ENCODE measurements around the gene SELENBP1.

Gene SELENBP1

GRCh38 chr1:151324390-151324930 lies 48.0 kb downstream of the SELENBP1 start:
- in situ Hi-C loops (cut with HindIII; ENCODE audit: low sequenced_read_pairs): no loop called here
- no peak for DNase-seq (ENCODE audit: low read depth, low spot score)

DNA sequence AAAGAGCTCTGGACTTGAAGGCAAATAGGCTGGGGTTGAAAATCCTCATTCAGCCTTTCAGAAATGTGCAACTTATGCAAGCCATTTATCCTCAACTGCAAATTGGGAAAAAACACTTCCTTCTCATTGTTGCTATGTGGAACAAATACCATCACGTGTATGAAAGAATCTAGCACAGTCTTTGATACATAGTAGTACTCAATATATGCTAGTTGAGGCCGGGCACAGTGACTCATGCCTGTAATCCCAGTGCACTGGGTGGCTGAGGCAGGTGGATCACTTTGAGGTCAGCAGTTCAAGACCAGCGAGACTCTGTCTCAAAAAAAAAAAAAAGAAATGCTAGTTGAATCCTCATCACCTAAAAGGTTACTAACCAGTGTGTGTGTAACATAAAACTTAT lies 53.5 kb downstream of the SELENBP1 start:
- in situ Hi-C loops (cut with HindIII; ENCODE audit: low sequenced_read_pairs): no loop called here
- no peak for TF ChIP-seq CTCF (IDR thresholded peaks at IDR 0.05; ENCODE audit: low read depth, low read length)
- no peak for DNase-seq (ENCODE audit: low read depth, low spot score)
- no peak overlapping the region for H3K4me3 ChIP-seq (ENCODE audit: low read depth, low read length)

More at GRCh38 chr1:151324390-151324930, 48.0 kb downstream of the SELENBP1 start:
- no peak overlapping the region for H3K4me3 ChIP-seq (ENCODE audit: low read depth, low read length)
- TF ChIP-seq CTCF (IDR thresholded peaks at IDR 0.05; ENCODE audit: low read depth, low read length): no peak

- TF ChIP-seq CTCF (IDR thresholded peaks at IDR 0.05; ENCODE audit: low read depth, low read length): no peak
- no peak for DNase-seq (ENCODE audit: low read depth, low spot score)
- in situ Hi-C loops (cut with HindIII; ENCODE audit: low sequenced_read_pairs): no loop called here
- no peak overlapping the region for H3K4me3 ChIP-seq (ENCODE audit: low read depth, low read length)
These were observed 56.8 kb downstream of the SELENBP1 start for GRCh38 chr1:151315565-151316235.
